GM18526 (cell line): ENCODE data around the gene ELAVL3.

Experiments used
- POLR2A ChIP-seq: IDR thresholded peaks from 3 replicates; pipeline ENCODE4 v1.6.1; 2011; ENCODE audit not compliant: insufficient read length; ENCODE audit errors: extremely low read depth

ELAVL3 gene

GRCh38 chr19:11405846-11406643, 74.8 kb downstream of the ELAVL3 start:
- TF ChIP-seq POLR2A = no peak

GRCh38 chr19:11404588-11405222, 76.1 kb downstream of the ELAVL3 start:
- no peak for TF ChIP-seq POLR2A

DNA sequence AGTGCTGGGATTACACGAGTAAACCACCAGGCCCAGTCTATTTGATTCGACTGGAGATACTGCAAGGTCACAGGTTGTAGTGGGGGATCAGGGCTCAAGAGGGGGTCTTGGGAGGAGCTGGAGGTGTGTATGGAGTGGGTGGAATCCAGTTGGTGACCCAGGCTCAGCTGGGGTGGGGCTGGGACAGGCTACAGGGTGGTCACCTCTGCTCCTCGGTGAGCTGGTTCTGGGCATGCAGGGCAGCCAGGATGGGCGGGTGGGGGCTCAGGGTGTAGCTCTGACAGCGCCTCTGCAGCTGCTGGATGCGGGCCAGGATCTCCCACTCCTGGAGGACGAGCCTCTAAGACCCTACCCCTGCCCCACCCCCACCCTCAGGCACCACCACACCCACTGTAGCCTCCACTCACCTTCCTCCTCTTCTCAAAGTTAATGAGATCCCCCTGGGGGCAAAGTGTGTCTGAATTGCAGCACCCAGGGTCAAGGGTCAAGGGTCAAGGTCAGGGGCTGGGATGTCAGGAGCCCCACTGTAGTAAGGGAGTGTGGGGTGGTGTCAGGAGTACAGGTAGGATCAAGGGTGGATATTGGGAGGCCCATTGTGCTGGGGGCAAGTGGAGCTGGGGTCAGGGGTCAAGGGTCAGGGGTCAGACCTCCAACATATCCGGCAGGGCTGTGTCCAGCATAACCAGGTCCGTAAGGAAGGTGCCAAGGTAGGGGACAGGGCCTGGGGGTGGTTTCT, 78.9 kb downstream of the ELAVL3 start:
- no peak for TF ChIP-seq POLR2A
